ENCODE results near the gene CARMIL1.

DNA sequence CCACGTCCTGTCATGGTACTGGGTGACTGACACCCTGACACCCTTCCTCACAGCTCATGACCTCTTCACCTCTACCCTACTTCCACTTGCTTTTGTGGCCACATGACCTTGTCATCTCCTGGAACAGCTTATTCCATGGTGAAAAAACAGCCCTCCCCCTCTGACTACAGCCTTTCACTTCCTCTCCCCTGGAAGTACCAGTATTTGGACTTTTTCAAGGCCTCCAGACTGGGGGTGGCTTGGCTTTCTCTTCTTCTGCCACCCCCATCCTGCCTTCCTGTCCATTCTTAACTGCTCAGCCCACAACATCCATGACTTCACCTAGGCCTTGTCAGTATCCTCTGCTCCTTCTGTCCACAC lies 168.4 kb downstream of the CARMIL1 start:
- TF ChIP-seq POLR2A (IDR thresholded peaks at IDR 0.05; ENCODE audit: low read length) (no peak), GATA1 (IDR thresholded peaks at IDR 0.05; ENCODE audit: low read depth, low read length) (no peak)
